ENCODE results near the gene NBPF19.
"Not testable (repeated sequence)": the region's sequence is repeated elsewhere in the genome, so short reads cannot be mapped to it uniquely, and the experiment has no call there.

The NBPF19 gene

GRCh38 chr1:149474745-149475144 is at the start of gene NBPF19:
Gene NBPF19, plus strand, starts transcription at chr1:149475045. Its CDS starts 888 bp downstream, at chr1:149475933.
- not testable (repeated sequence) for DNase-seq

- not testable (repeated sequence) for DNase-seq
Measured at GRCh38 chr1:149428317-149428716, 46.5 kb upstream of the NBPF19 start.

- not testable (repeated sequence) for DNase-seq
Measured at GRCh38 chr1:149445451-149445850, 29.4 kb upstream of the NBPF19 start.

- DNase-seq = not testable (repeated sequence)
Measured at GRCh38 chr1:149452196-149452595, 22.6 kb upstream of the NBPF19 start.

- DNase-seq = not testable (repeated sequence)
Measured at GRCh38 chr1:149452652-149453051, 22.2 kb upstream of the NBPF19 start.

GRCh38 chr1:149558350-149558825 is 83.5 kb downstream of the NBPF19 start:
- DNase-seq = peak; percentile 77

- not testable (repeated sequence) for DNase-seq
Measured at GRCh38 chr1:149561806-149562205, 87.0 kb downstream of the NBPF19 start.

- not testable (repeated sequence) for DNase-seq
Measured at GRCh38 chr1:149565485-149565884, 90.6 kb downstream of the NBPF19 start.

GRCh38 chr1:149572763-149573162 is 97.9 kb downstream of the NBPF19 start:
- not testable (repeated sequence) for DNase-seq

- DNase-seq = peak; percentile 73
Measured at GRCh38 chr1:149585592-149585991, 110.7 kb downstream of the NBPF19 start.

Data from CD4-positive, alpha-beta T cell treated with Interleukin-12 subunit alpha and Interleukin-12 subunit beta, for 1 hour (primary cell).